Measurements from ENCODE around the gene OPA1.

DNA sequence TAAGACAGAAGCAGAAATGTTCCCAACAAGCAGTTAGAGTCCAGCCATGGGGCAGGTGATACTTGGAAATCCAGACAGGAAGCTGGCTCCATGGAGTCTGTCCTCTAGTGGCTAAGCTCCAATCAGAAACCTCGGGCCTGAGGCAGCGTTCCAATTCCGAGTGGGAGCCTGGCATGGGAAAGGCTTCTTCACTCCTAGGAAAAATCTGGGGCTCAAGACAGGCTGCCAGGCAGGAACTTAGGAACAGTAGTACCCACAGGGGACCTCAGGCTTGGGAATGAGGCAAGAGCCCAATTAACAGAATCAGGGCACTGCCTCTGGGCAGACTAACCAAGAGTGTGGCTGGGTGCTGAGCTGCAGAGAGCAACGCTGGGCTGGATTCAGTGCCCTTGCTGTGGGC, 32.1 kb upstream of the OPA1 start:
- TF ChIP-seq, protein P1, sequence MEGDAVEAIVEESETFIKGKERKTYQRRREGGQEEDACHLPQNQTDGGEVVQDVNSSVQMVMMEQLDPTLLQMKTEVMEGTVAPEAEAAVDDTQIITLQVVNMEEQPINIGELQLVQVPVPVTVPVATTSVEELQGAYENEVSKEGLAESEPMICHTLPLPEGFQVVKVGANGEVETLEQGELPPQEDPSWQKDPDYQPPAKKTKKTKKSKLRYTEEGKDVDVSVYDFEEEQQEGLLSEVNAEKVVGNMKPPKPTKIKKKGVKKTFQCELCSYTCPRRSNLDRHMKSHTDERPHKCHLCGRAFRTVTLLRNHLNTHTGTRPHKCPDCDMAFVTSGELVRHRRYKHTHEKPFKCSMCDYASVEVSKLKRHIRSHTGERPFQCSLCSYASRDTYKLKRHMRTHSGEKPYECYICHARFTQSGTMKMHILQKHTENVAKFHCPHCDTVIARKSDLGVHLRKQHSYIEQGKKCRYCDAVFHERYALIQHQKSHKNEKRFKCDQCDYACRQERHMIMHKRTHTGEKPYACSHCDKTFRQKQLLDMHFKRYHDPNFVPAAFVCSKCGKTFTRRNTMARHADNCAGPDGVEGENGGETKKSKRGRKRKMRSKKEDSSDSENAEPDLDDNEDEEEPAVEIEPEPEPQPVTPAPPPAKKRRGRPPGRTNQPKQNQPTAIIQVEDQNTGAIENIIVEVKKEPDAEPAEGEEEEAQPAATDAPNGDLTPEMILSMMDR (IDR thresholded peaks at IDR 0.05; ENCODE audit: borderline replicate concordance, extremely low read depth, low read length, poor library complexity, severe bottlenecking) = no peak
- no peak for TF ChIP-seq EZH2 (IDR thresholded peaks at IDR 0.05; ENCODE audit: borderline replicate concordance, low read depth, low read length, severe bottlenecking)

Measured in DND-41 (cell line).